Adrenal gland (tissue), 5 donors: ENCODE measurements around the gene DACT1.

Experiments used
- CTCF ChIP-seq, 6 experiments: fragments of 450-650 bp in 4 of 6; fragments of 200-600 bp in 2 of 6; sonication (generic) in 1 of 6; IDR thresholded peaks; 1 replicate in 5 of 6; 2 replicates in 1 of 6; pipeline versions ENCODE4 v1.5.1 to v1.8.0; 2016 to 2021; ENCODE audit warnings: antibody characterized with exemption in 6 of 6, mild to moderate bottlenecking in 2 of 6, moderate library complexity in 1 of 6
- POLR2A ChIP-seq, 2 donors: fragments of 450-650 bp; IDR thresholded peaks; one replicate each; pipeline ENCODE4 v1.6.1; 2017; ENCODE audit warnings: antibody characterized with exemption in 2 of 2, mild to moderate bottlenecking in 2 of 2, moderate library complexity in 1 of 2
- donor health status: DM: no; HTN: no; CAD: no.

- no peak for TF ChIP-seq CTCF (IDR thresholded peaks at IDR 0.05)
- TF ChIP-seq POLR2A (IDR thresholded peaks at IDR 0.05), result no peak
These were observed 24.3 kb downstream of the DACT1 start for GRCh38 chr14:58662018-58662417.
